DMS114 treated with DMSO at 0.1 percent for 48 hours (cell line): ENCODE results near the gene ATAD5.

Source experiments
- DNase-seq: peaks from one replicate; lab custom pipeline; 2025; ENCODE audit not compliant: unreplicated experiment; lab: John Stamatoyannopoulos, UW

ATAD5 gene

GRCh38 chr17:30939051-30939689 is 107.4 kb downstream of the ATAD5 start:
- DNase-seq: no peak

- no peak for DNase-seq
Measured at GRCh38 chr17:30942308-30943079, 110.7 kb downstream of the ATAD5 start.
